ENCODE measurements around the gene NENF.

DNA sequence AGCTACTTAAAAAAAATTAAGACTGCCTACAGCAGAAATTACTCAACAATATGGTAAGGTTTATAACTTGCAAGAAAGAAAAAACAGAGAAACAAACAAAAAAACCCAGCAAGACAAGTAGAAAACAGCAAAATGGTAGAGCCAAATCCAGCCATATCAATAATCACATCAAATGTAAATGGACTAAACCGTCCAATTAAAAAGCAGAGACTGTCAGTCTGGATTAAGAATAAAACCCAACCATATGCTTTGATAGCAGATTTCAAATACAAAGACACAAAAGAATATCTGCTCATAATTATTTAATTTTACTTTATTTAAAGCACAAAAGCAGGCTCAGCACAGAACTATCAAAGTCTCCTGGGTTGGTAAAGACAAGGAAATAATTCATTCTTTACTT is 35.5 kb upstream of the NENF start:
- TF ChIP-seq, protein P1, sequence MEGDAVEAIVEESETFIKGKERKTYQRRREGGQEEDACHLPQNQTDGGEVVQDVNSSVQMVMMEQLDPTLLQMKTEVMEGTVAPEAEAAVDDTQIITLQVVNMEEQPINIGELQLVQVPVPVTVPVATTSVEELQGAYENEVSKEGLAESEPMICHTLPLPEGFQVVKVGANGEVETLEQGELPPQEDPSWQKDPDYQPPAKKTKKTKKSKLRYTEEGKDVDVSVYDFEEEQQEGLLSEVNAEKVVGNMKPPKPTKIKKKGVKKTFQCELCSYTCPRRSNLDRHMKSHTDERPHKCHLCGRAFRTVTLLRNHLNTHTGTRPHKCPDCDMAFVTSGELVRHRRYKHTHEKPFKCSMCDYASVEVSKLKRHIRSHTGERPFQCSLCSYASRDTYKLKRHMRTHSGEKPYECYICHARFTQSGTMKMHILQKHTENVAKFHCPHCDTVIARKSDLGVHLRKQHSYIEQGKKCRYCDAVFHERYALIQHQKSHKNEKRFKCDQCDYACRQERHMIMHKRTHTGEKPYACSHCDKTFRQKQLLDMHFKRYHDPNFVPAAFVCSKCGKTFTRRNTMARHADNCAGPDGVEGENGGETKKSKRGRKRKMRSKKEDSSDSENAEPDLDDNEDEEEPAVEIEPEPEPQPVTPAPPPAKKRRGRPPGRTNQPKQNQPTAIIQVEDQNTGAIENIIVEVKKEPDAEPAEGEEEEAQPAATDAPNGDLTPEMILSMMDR (IDR thresholded peaks at IDR 0.05 in 4 of 5, conservative IDR thresholded peaks at IDR 0.05 in 1 of 5) = no peak
- TF ChIP-seq POLR2A (IDR thresholded peaks at IDR 0.05) = no peak

Measured in gastrocnemius medialis (tissue), 4 donors.